ENCODE measurements around the gene JUP.

JUP gene

GRCh38 chr17:41775394-41776226 lies 10.9 kb downstream of the JUP start:
- Histone ChIP-seq H3K4me1 (ENCODE audit: control insufficient read depth, insufficient read depth, low read length) (peaks cover 9% of the 10 kb centered on the region), H3K9ac (ENCODE audit: low read length) (no peak overlapping the region), H3K9me3 (ENCODE audit: control insufficient read depth, low read length) (no peaks in the 10 kb centered on the region), H3K36me3 (ENCODE audit: control insufficient read depth, insufficient read depth, low read length, severe bottlenecking) (no peaks in the 10 kb centered on the region), H3K27me3 (replicated peaks; ENCODE audit: control insufficient read depth, insufficient read depth, low read length) (peaks cover 20% of the 10 kb centered on the region), H3K4me3 (ENCODE audit: low read length) (no peak overlapping the region)
- DNase-seq (ENCODE audit: low read depth) = no peak

DNA sequence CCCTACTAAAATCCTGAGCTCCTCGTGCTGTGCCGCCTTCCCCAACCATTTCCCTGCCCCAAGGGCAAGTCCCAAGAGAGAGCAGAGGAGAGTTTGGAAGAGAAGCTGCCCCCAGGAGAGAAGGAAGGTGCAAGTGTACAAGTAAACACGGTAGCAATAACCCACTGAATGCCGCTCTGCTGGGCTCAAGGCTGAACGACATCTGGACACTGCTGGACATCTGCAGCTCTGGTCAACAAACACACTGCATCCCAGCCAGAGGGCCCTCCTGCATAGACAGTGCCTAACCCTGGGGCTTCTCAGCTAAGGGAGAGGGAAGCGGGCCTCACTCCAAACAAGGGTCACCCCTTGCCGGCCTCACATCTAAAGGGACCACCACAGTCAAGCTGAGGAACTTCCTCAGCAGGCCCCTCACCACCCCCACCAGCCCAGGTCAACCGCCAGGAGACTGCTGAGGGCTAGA lies 12.7 kb downstream of the JUP start:
- Histone ChIP-seq H3K4me3 (ENCODE audit: low read length) (no peak overlapping the region), H3K9me3 (ENCODE audit: control insufficient read depth, low read length) (no peaks in the 10 kb centered on the region), H3K4me1 (ENCODE audit: control insufficient read depth, insufficient read depth, low read length) (peaks cover 9% of the 10 kb centered on the region), H3K9ac (ENCODE audit: low read length) (no peak overlapping the region), H3K27me3 (replicated peaks; ENCODE audit: control insufficient read depth, insufficient read depth, low read length) (peaks cover 24% of the 10 kb centered on the region), H3K36me3 (ENCODE audit: control insufficient read depth, insufficient read depth, low read length, severe bottlenecking) (no peaks in the 10 kb centered on the region)
- no peak for DNase-seq (ENCODE audit: low read depth)

DNA sequence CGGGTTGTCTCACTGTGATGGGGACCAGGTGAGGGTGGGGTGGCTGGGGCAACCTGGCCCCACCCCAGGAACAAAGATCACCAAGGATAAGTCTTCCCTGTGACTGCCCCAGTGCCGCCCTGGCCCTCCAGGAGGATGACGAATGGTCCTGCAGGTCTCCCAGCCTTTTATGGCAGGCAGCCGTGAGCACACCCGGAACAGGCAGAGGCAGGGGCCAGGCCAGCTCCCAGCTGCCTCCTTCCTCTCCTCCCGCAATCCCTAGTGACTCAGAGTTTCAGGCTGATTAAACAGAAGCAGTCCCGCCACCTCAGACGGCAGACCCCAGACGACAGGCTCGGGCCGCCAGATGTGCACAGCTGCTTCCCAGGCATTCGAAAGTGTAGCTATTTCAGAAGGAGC lies 13.3 kb downstream of the JUP start:
- H3K36me3 ChIP-seq (ENCODE audit: control insufficient read depth, insufficient read depth, low read length, severe bottlenecking) = no peaks in the 10 kb centered on the region
- H3K4me3 ChIP-seq (ENCODE audit: low read length) = no peak overlapping the region
- DNase-seq (ENCODE audit: low read depth) = peak; percentile 66
- H3K9ac ChIP-seq (ENCODE audit: low read length) = no peak overlapping the region
- H3K27me3 ChIP-seq (replicated peaks; ENCODE audit: control insufficient read depth, insufficient read depth, low read length) = peaks cover 24% of the 10 kb centered on the region
- H3K4me1 ChIP-seq (ENCODE audit: control insufficient read depth, insufficient read depth, low read length) = peaks cover 9% of the 10 kb centered on the region
- no peaks in the 10 kb centered on the region for H3K9me3 ChIP-seq (ENCODE audit: control insufficient read depth, low read length)

DNA sequence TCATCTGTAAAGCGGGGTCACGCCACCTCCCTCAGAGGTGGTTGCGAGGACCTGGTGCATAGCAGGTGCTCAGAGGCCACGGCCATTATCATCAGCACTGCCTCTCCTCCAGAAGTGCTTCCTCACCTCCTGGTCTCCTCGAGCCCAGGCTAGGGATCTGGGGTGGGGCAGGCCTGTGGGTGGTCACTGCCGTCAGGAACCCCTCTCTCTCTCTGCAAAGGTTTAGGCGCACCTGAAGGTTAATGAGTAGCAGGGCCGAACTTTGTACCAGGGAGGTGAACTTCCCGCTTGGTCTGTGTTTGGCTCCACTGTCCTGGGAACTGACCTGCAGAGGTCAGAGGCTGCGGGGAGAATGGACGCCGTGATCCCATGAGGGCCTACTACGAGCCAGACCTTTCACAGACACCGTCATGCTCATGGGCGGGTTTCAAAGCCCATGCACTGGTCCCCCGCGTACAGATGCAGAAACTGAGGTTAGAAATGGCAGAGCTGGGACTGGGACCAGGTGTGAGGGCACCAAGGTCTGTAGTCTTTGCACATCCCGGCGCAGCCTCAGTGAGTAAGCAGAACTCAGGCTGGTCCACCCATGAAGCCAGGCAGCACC lies 13.8 kb downstream of the JUP start:
- no peak for DNase-seq (ENCODE audit: low read depth)
- peaks cover 6% of the 10 kb centered on the region for H3K4me1 ChIP-seq (ENCODE audit: control insufficient read depth, insufficient read depth, low read length)
- no peak overlapping the region for H3K4me3 ChIP-seq (ENCODE audit: low read length)
- no peak overlapping the region for H3K9ac ChIP-seq (ENCODE audit: low read length)
- H3K9me3 ChIP-seq (ENCODE audit: control insufficient read depth, low read length) = no peaks in the 10 kb centered on the region
- H3K27me3 ChIP-seq (replicated peaks; ENCODE audit: control insufficient read depth, insufficient read depth, low read length) = peaks cover 24% of the 10 kb centered on the region
- no peaks in the 10 kb centered on the region for H3K36me3 ChIP-seq (ENCODE audit: control insufficient read depth, insufficient read depth, low read length, severe bottlenecking)

- Histone ChIP-seq H3K9ac (ENCODE audit: low read length) (no peak overlapping the region), H3K27me3 (replicated peaks; ENCODE audit: control insufficient read depth, insufficient read depth, low read length) (peaks cover 24% of the 10 kb centered on the region), H3K9me3 (ENCODE audit: control insufficient read depth, low read length) (no peaks in the 10 kb centered on the region), H3K4me3 (ENCODE audit: low read length) (no peak overlapping the region), H3K4me1 (ENCODE audit: control insufficient read depth, insufficient read depth, low read length) (peaks cover 2% of the 10 kb centered on the region), H3K36me3 (ENCODE audit: control insufficient read depth, insufficient read depth, low read length, severe bottlenecking) (no peaks in the 10 kb centered on the region)
- no peak for DNase-seq (ENCODE audit: low read depth)
Measured at GRCh38 chr17:41772218-41772585, 14.3 kb downstream of the JUP start.

DNA sequence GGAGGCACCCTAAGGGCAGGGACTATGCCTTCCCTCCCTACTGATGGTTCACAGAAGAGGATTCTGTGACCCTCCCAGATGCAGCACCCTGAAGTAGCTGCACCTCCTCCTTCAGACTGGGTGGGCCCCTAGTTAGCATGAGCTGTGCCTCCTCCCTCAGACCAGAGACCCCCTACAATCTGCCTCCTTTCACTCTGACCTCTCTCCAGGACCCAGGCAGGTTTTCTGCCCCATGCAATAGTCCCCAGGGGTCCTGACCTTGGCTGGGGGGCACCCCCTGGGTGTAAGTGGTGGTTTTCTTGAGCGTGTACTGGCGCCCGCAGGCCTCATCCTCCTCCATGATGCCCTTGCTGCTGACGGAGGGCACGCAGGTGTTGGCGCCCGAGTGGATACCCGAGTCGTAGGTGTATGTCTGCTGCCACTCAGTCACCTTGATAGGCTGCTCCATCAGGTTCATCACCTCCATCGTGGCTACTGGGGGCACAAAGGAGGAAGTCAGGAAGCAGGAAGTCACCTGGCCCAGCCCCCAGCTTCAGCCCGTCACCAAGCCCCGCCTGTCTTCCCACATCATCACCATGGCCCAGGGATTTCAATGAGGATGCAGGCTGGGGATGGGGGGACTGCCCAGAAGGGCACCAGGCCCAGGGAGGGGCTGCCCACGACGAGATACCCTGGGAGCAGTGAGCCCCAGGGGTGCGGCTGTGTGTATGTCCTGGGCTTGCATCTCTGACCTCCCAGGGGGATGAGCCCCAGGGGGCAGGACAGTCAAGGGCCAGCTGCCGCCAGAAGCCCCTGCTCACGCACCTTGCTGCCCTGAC lies 14.9 kb downstream of the JUP start:
- Histone ChIP-seq H3K4me3 (ENCODE audit: low read length) (no peak overlapping the region), H3K27me3 (replicated peaks; ENCODE audit: control insufficient read depth, insufficient read depth, low read length) (peaks cover 24% of the 10 kb centered on the region), H3K4me1 (ENCODE audit: control insufficient read depth, insufficient read depth, low read length) (no peaks in the 10 kb centered on the region), H3K9ac (ENCODE audit: low read length) (no peak overlapping the region), H3K36me3 (ENCODE audit: control insufficient read depth, insufficient read depth, low read length, severe bottlenecking) (no peaks in the 10 kb centered on the region), H3K9me3 (ENCODE audit: control insufficient read depth, low read length) (no peaks in the 10 kb centered on the region)
- DNase-seq (ENCODE audit: low read depth) = no peak

- no peaks in the 10 kb centered on the region for H3K4me1 ChIP-seq (ENCODE audit: control insufficient read depth, insufficient read depth, low read length)
- H3K27me3 ChIP-seq (replicated peaks; ENCODE audit: control insufficient read depth, insufficient read depth, low read length) = peaks cover 24% of the 10 kb centered on the region
- no peaks in the 10 kb centered on the region for H3K36me3 ChIP-seq (ENCODE audit: control insufficient read depth, insufficient read depth, low read length, severe bottlenecking)
- no peak overlapping the region for H3K9ac ChIP-seq (ENCODE audit: low read length)
- H3K9me3 ChIP-seq (ENCODE audit: control insufficient read depth, low read length) = no peaks in the 10 kb centered on the region
- DNase-seq (ENCODE audit: low read depth) = no peak
- H3K4me3 ChIP-seq (ENCODE audit: low read length) = no peak overlapping the region
Measured at GRCh38 chr17:41769985-41770384, 16.5 kb downstream of the JUP start.

DNA sequence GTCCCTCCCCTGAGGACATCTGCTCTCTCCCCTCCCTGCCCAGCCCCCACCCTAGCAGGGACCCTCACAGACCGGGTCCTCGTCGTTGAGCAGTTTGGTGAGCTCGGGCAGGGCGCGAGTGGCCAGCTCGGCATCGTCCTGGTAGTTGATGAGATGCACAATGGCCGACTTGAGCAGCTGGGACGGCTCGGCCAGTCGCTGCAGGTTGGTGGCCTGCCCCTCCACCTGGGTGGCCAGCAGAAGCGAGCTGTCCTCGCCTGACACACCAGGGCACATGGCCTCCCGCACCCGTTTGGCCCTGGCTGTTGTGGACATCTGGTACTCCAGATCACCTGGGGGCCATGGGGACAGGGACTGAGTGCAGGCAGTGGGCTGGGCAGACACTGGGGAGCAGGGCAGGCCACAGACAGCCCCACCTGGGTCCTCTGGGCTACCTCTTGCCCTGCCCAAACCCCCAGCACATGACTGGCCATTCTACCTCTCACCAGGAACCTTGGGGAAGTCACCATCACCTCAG lies 17.1 kb downstream of the JUP start:
- H3K36me3 ChIP-seq (ENCODE audit: control insufficient read depth, insufficient read depth, low read length, severe bottlenecking) = no peaks in the 10 kb centered on the region
- no peak overlapping the region for H3K4me3 ChIP-seq (ENCODE audit: low read length)
- no peak for DNase-seq (ENCODE audit: low read depth)
- H3K9me3 ChIP-seq (ENCODE audit: control insufficient read depth, low read length) = no peaks in the 10 kb centered on the region
- no peak overlapping the region for H3K9ac ChIP-seq (ENCODE audit: low read length)
- no peaks in the 10 kb centered on the region for H3K4me1 ChIP-seq (ENCODE audit: control insufficient read depth, insufficient read depth, low read length)
- H3K27me3 ChIP-seq (replicated peaks; ENCODE audit: control insufficient read depth, insufficient read depth, low read length) = peaks cover 24% of the 10 kb centered on the region

- H3K27me3 ChIP-seq (replicated peaks; ENCODE audit: control insufficient read depth, insufficient read depth, low read length) = peaks cover 24% of the 10 kb centered on the region
- H3K4me3 ChIP-seq (ENCODE audit: low read length) = no peak overlapping the region
- no peak for DNase-seq (ENCODE audit: low read depth)
- no peaks in the 10 kb centered on the region for H3K36me3 ChIP-seq (ENCODE audit: control insufficient read depth, insufficient read depth, low read length, severe bottlenecking)
- H3K4me1 ChIP-seq (ENCODE audit: control insufficient read depth, insufficient read depth, low read length) = no peaks in the 10 kb centered on the region
- H3K9ac ChIP-seq (ENCODE audit: low read length) = no peak overlapping the region
- no peaks in the 10 kb centered on the region for H3K9me3 ChIP-seq (ENCODE audit: control insufficient read depth, low read length)
Measured at GRCh38 chr17:41768682-41769288, 17.7 kb downstream of the JUP start.

DNA sequence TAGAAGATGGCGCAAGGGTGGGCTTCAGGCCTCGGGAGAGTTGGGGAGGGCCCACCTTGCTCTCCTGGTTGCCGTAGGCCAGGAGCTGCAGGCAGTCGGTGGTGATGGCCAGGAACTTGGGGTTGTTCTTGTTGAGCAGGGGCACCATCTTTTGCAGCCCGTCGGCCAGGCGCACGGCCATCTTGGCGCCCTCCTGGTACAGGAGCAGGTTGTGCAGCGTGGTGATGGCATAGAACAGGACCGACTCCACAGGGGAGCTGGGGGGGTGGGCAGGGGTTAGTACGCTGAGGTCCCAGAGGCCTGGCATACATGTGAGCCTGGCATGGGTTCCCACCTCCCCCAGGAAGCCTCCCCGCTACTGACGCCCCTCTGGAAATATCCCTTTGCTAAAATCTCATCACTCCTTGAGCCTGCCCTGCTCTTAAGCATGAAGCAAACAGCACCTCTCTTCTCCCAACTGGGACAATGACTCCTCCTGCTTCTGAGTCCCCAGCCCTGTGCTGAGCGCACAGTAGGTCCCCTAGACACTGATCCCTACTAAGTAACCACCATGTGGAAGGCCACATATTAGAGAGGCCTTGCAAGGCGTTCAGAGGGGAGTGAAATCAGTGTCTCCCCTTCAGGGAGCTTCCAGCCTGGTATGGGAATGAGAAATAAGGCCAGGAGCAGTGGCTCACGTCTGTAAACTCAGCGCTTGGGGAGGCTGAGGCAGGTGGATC lies 19.0 kb downstream of the JUP start:
- DNase-seq (ENCODE audit: low read depth) = no peak
- no peaks in the 10 kb centered on the region for H3K36me3 ChIP-seq (ENCODE audit: control insufficient read depth, insufficient read depth, low read length, severe bottlenecking)

More for the DNA sequence above, 19.0 kb downstream of the JUP start:
- H3K27me3 ChIP-seq (replicated peaks; ENCODE audit: control insufficient read depth, insufficient read depth, low read length) = peaks cover 26% of the 10 kb centered on the region
- no peaks in the 10 kb centered on the region for H3K4me1 ChIP-seq (ENCODE audit: control insufficient read depth, insufficient read depth, low read length)
- H3K9me3 ChIP-seq (ENCODE audit: control insufficient read depth, low read length) = no peaks in the 10 kb centered on the region
- H3K4me3 ChIP-seq (ENCODE audit: low read length) = no peak overlapping the region
- H3K9ac ChIP-seq (ENCODE audit: low read length) = no peak overlapping the region

Data from adipocyte (in vitro differentiated cells).